HFFc6 (cell line): Measurements from ENCODE around the gene GPR87. TPM values are rescaled to one million over a fixed set of nuclear protein-coding genes. Genes with fewer than 3 reads are reported as not detected.

ENCODE experiments used
- DNase-seq: peaks from one replicate; pipeline ENCODE4 v3.0.0-alpha.2; 2018
- H3K27ac Mint-ChIP-seq: 2 replicates; pipeline ENCODE4 v1.8.0; 2020; ENCODE audit warnings: mild to moderate bottlenecking, mixed read lengths
- H3K27me3 Mint-ChIP-seq: 2 replicates; pipeline ENCODE4 v1.8.0; 2021; ENCODE audit warnings: mild to moderate bottlenecking, moderate library complexity, mixed read lengths; ENCODE audit not compliant: insufficient read depth
- H3K36me3 Mint-ChIP-seq: 2 replicates; pipeline ENCODE4 v1.8.0; 2021; ENCODE audit warnings: low read depth, mixed read lengths
- H3K4me1 Mint-ChIP-seq: 2 replicates; pipeline ENCODE4 v1.8.0; 2020; ENCODE audit warnings: low read depth, mixed read lengths
- H3K4me3 Mint-ChIP-seq: 2 replicates; pipeline ENCODE4 v1.8.0; 2020; ENCODE audit warnings: mild to moderate bottlenecking, moderate library complexity, mixed read lengths
- H3K9me3 Mint-ChIP-seq: 2 replicates; pipeline ENCODE4 v1.8.0; 2020; ENCODE audit warnings: mild to moderate bottlenecking, mixed read lengths
- CTCF ChIP-seq: fragments of 200-600 bp; sonication (generic); IDR thresholded peaks from 2 replicates; pipeline ENCODE4 v1.5.0; 2021; ENCODE audit warnings: antibody characterized with exemption, mild to moderate bottlenecking
- total RNA-seq, 6 experiments: library from RNA; stranded (reverse); fragmentation: NEBNext Ultra II Directional; extraction: Animal tissue kit (Norgen Biotek cat#: 25700); gene quantifications; 2 replicates in 1 of 6; 3 replicates in 5 of 6; pipeline ENCODE4 v1.2.3, GENCODE V29; 2021

Gene GPR87
- total RNA-seq, 6 experiments from 2014 or later, result not detected

GRCh38 chr3:151315846-151316245 is 774 bp downstream of the GPR87 start:
- Mint-ChIP-seq H3K4me3 (no peak overlapping the region), H3K4me1 (peaks cover 48% of the 10 kb centered on the region), H3K27me3 (no peaks in the 10 kb centered on the region), H3K36me3 (peaks cover 6% of the 10 kb centered on the region), H3K27ac (no peak overlapping the region), H3K9me3 (peaks cover 12% of the 10 kb centered on the region)
- no peak for TF ChIP-seq CTCF
- DNase-seq, result no peak

GRCh38 chr3:151315136-151315535 is 1.5 kb downstream of the GPR87 start:
- peak; percentile 13 for DNase-seq
- Mint-ChIP-seq H3K27ac (no peak overlapping the region), H3K4me3 (no peak overlapping the region), H3K4me1 (peaks cover 46% of the 10 kb centered on the region), H3K9me3 (peaks cover 12% of the 10 kb centered on the region), H3K36me3 (peaks cover 6% of the 10 kb centered on the region), H3K27me3 (no peaks in the 10 kb centered on the region)
- TF ChIP-seq CTCF, result no peak

GRCh38 chr3:151314593-151314992 is 2.0 kb downstream of the GPR87 start:
- Mint-ChIP-seq H3K27me3 (no peaks in the 10 kb centered on the region), H3K36me3 (peaks cover 6% of the 10 kb centered on the region), H3K9me3 (peaks cover 12% of the 10 kb centered on the region), H3K4me3 (no peak overlapping the region), H3K4me1 (peaks cover 41% of the 10 kb centered on the region), H3K27ac (no peak overlapping the region)
- DNase-seq, result no peak
- TF ChIP-seq CTCF, result no peak

- Mint-ChIP-seq H3K36me3 (peaks cover 6% of the 10 kb centered on the region), H3K27ac (no peak overlapping the region), H3K4me1 (peaks cover 37% of the 10 kb centered on the region), H3K27me3 (peaks cover 3% of the 10 kb centered on the region; the same call in 1 of the 2 replicates), H3K9me3 (peaks cover 12% of the 10 kb centered on the region), H3K4me3 (no peak overlapping the region)
- DNase-seq, result no peak
- no peak for TF ChIP-seq CTCF
Measured at GRCh38 chr3:151314137-151314536, 2.5 kb downstream of the GPR87 start.

- DNase-seq, result no peak
- Mint-ChIP-seq H3K4me1 (peaks cover 37% of the 10 kb centered on the region), H3K9me3 (peaks cover 12% of the 10 kb centered on the region), H3K27ac (no peak overlapping the region), H3K4me3 (no peak overlapping the region), H3K27me3 (peaks cover 4% of the 10 kb centered on the region; the same call in 1 of the 2 replicates), H3K36me3 (peaks cover 6% of the 10 kb centered on the region)
- TF ChIP-seq CTCF, result no peak
Measured at GRCh38 chr3:151312972-151313371, 3.6 kb downstream of the GPR87 start.

GRCh38 chr3:151309566-151309965 is 7.1 kb downstream of the GPR87 start:
- peaks cover 46% of the 10 kb centered on the region for H3K4me1 Mint-ChIP-seq
- no peak for TF ChIP-seq CTCF
- no peak for DNase-seq
- H3K36me3 Mint-ChIP-seq, result no peaks in the 10 kb centered on the region
- H3K27ac Mint-ChIP-seq, result no peak overlapping the region
- peaks cover 4% of the 10 kb centered on the region; the same call in 1 of the 2 replicates for H3K9me3 Mint-ChIP-seq
- H3K27me3 Mint-ChIP-seq, result peaks cover 8% of the 10 kb centered on the region; the same call in 1 of the 2 replicates
- H3K4me3 Mint-ChIP-seq, result no peak overlapping the region
